WTC11 (cell line): Measurements from ENCODE around the gene GLCCI1. TPM values are rescaled to one million over a fixed set of nuclear protein-coding genes. Genes with fewer than 3 reads are reported as not detected.

Source experiments
- ATAC-seq: fragments of 200-7000 bp; cut with Tn5 transposase; 2 replicates; pipeline ENCODE4 v1.10.0; 2021; ENCODE audit warnings: mild to moderate bottlenecking, moderate library complexity
- CTCF ChIA-PET: fragments of 300-600 bp; sonication (Branson Sonifier 250); formaldehyde crosslinking; loops from one replicate; lab custom pipeline; 2021; ENCODE audit warnings: antibody characterized with exemption; lab: Charles Lee
- POLR2A ChIA-PET: fragments of 350-600 bp; sonication (Branson Sonifier 250); formaldehyde crosslinking; loops from one replicate; lab custom pipeline; 2021; ENCODE audit warnings: antibody characterized with exemption; lab: Charles Lee
- DNase-seq: peaks from one replicate; pipeline ENCODE4 v3.0.0; 2021; ENCODE audit warnings: low spot score
- H3K27ac Mint-ChIP-seq: 2 replicates; pipeline ENCODE4 v1.8.0; 2021; ENCODE audit warnings: mixed read lengths
- H3K27me3 Mint-ChIP-seq: 2 replicates; pipeline ENCODE4 v1.8.0; 2021; ENCODE audit warnings: low read depth, mild to moderate bottlenecking, moderate library complexity, mixed read lengths
- H3K36me3 Mint-ChIP-seq: 2 replicates; pipeline ENCODE4 v1.8.0; 2021; ENCODE audit warnings: mixed read lengths
- H3K4me1 Mint-ChIP-seq: 2 replicates; pipeline ENCODE4 v1.8.0; 2022; ENCODE audit warnings: mixed read lengths
- H3K4me3 Mint-ChIP-seq: 2 replicates; pipeline ENCODE4 v1.8.0; 2021; ENCODE audit warnings: mild to moderate bottlenecking, moderate library complexity, mixed read lengths
- H3K9me3 Mint-ChIP-seq: 2 replicates; pipeline ENCODE4 v1.8.0; 2021; ENCODE audit warnings: mixed read lengths
- ATF2 ChIP-seq: sonication (generic); formaldehyde crosslinking; IDR thresholded peaks from 2 replicates; pipeline ENCODE4 v1.8.1; 2022; ENCODE audit warnings: low read depth, missing genetic modification reagents, borderline replicate concordance
- ATF3 ChIP-seq: sonication (generic); formaldehyde crosslinking; conservative IDR thresholded peaks from 2 replicates; pipeline ENCODE4 v1.8.1; 2022; ENCODE audit warnings: mild to moderate bottlenecking, missing genetic modification reagents
- CREM ChIP-seq: sonication (generic); formaldehyde crosslinking; IDR thresholded peaks from 2 replicates; pipeline ENCODE4 v1.8.1; 2022; ENCODE audit warnings: mild to moderate bottlenecking, missing genetic modification reagents, moderate library complexity
- E2F1 ChIP-seq: sonication (generic); formaldehyde crosslinking; IDR thresholded peaks from 2 replicates; pipeline ENCODE4 v1.8.0; 2022; ENCODE audit warnings: mild to moderate bottlenecking, missing genetic modification reagents
- E2F5 ChIP-seq: sonication (generic); formaldehyde crosslinking; IDR thresholded peaks from 2 replicates; pipeline ENCODE4 v1.8.1; 2022; ENCODE audit warnings: mild to moderate bottlenecking, moderate library complexity, missing genetic modification reagents
- ETV6 ChIP-seq: sonication (generic); formaldehyde crosslinking; IDR thresholded peaks from 2 replicates; pipeline ENCODE4 v1.8.1; 2022; ENCODE audit warnings: mild to moderate bottlenecking, missing genetic modification reagents
- FOXP4 ChIP-seq: sonication (generic); formaldehyde crosslinking; IDR thresholded peaks from 2 replicates; pipeline ENCODE4 v1.8.0; 2022; ENCODE audit warnings: mild to moderate bottlenecking, missing genetic modification reagents
- IRF2 ChIP-seq: sonication (generic); formaldehyde crosslinking; IDR thresholded peaks from 2 replicates; pipeline ENCODE4 v1.8.0; 2022; ENCODE audit warnings: low read depth, missing genetic modification reagents, borderline replicate concordance
- MAX ChIP-seq: sonication (generic); formaldehyde crosslinking; IDR thresholded peaks from 2 replicates; pipeline ENCODE4 v1.8.0; 2022; ENCODE audit warnings: mild to moderate bottlenecking, missing genetic modification reagents
- MLX ChIP-seq: sonication (generic); formaldehyde crosslinking; IDR thresholded peaks from 2 replicates; pipeline ENCODE4 v1.8.1; 2023; ENCODE audit warnings: mild to moderate bottlenecking, missing genetic modification reagents, moderate library complexity
- MXD4 ChIP-seq: fragments of 250-450 bp; sonication (Bioruptor Pico); IDR thresholded peaks from 2 replicates; pipeline ENCODE4 v1.8.0; 2021; ENCODE audit warnings: mild to moderate bottlenecking, moderate library complexity, borderline replicate concordance
- NFYB ChIP-seq: sonication (generic); formaldehyde crosslinking; conservative IDR thresholded peaks from 2 replicates; pipeline ENCODE4 v1.8.0; 2022; ENCODE audit warnings: low read depth, missing genetic modification reagents
- OVOL2 ChIP-seq: fragments of 250-450 bp; sonication (Bioruptor Pico); IDR thresholded peaks from 2 replicates; pipeline ENCODE4 v1.9.0; 2021; ENCODE audit warnings: mild to moderate bottlenecking, borderline replicate concordance
- RELA ChIP-seq: sonication (generic); formaldehyde crosslinking; IDR thresholded peaks from 2 replicates; pipeline ENCODE4 v1.8.1; 2022; ENCODE audit warnings: missing genetic modification reagents, mild to moderate bottlenecking, borderline replicate concordance
- SMAD4 ChIP-seq: sonication (generic); formaldehyde crosslinking; IDR thresholded peaks from 2 replicates; pipeline ENCODE4 v1.8.0; 2022; ENCODE audit warnings: mild to moderate bottlenecking, missing genetic modification reagents
- SOX15 ChIP-seq: fragments of 250-450 bp; sonication (Bioruptor Pico); IDR thresholded peaks from 2 replicates; pipeline ENCODE4 v1.9.0; 2021; ENCODE audit warnings: mild to moderate bottlenecking
- STAT6 ChIP-seq: sonication (generic); formaldehyde crosslinking; conservative IDR thresholded peaks from 2 replicates; pipeline ENCODE4 v1.8.1; 2023; ENCODE audit warnings: mild to moderate bottlenecking, low read depth, missing genetic modification reagents, moderate library complexity
- USF1 ChIP-seq: sonication (generic); formaldehyde crosslinking; IDR thresholded peaks from 2 replicates; pipeline ENCODE4 v1.8.0; 2022; ENCODE audit warnings: mild to moderate bottlenecking, missing genetic modification reagents
- ZNF263 ChIP-seq: sonication (generic); formaldehyde crosslinking; IDR thresholded peaks from 2 replicates; pipeline ENCODE4 v1.8.1; 2022; ENCODE audit warnings: low read depth, mild to moderate bottlenecking, moderate library complexity, missing genetic modification reagents
- ZNF317 ChIP-seq: sonication (generic); formaldehyde crosslinking; IDR thresholded peaks from 2 replicates; pipeline ENCODE4 v1.8.1; 2023; ENCODE audit warnings: low read depth, mild to moderate bottlenecking, moderate library complexity, missing genetic modification reagents, borderline replicate concordance
- ZNF416 ChIP-seq: fragments of 250-450 bp; sonication (Bioruptor Pico); IDR thresholded peaks from 2 replicates; pipeline ENCODE4 v1.9.0; 2021; ENCODE audit warnings: mild to moderate bottlenecking, inconsistent platforms
- ZNF423 ChIP-seq: fragments of 250-450 bp; sonication (Bioruptor Pico); IDR thresholded peaks from 2 replicates; pipeline ENCODE4 v2.1.2; 2022; ENCODE audit warnings: mild to moderate bottlenecking, moderate library complexity
- ZNF512 ChIP-seq: sonication (generic); formaldehyde crosslinking; IDR thresholded peaks from 2 replicates; pipeline ENCODE4 v1.8.1; 2022; ENCODE audit warnings: missing genetic modification reagents, borderline replicate concordance
- ZNF671 ChIP-seq: fragments of 250-450 bp; sonication (Bioruptor Pico); IDR thresholded peaks from 2 replicates; pipeline ENCODE4 v1.8.0; 2021; ENCODE audit warnings: mild to moderate bottlenecking
- total RNA-seq: library from RNA; stranded (reverse); gene quantifications from 3 replicates; pipeline ENCODE4 v1.2.3, GENCODE V29; 2021

The GLCCI1 gene
- total RNA-seq, 1 experiment from 2014 or later = 23.8 TPM

- Mint-ChIP-seq H3K36me3 (no peaks in the 10 kb centered on the region), H3K9me3 (no peaks in the 10 kb centered on the region), H3K4me1 (peaks cover 17% of the 10 kb centered on the region), H3K4me3 (no peak overlapping the region), H3K27me3 (no peaks in the 10 kb centered on the region), H3K27ac (no peak overlapping the region)
- no peak for ATAC-seq
- TF ChIP-seq MLX (CRISPR knock-in tag) (no peak), SMAD4 (no peak), ATF3 (CRISPR knock-in tag) (no peak), CREM (no peak), RELA (no peak), ZNF416 (CRISPR knock-in tag) (no peak), ZNF317 (CRISPR knock-in tag) (no peak), ZNF671 (CRISPR knock-in tag) (no peak), ATF2 (CRISPR knock-in tag) (no peak), ZNF263 (no peak)
- POLR2A ChIA-PET = no interaction called here
- DNase-seq = no peak
- CTCF ChIA-PET = no interaction called here
These were observed 36.0 kb upstream of the GLCCI1 start for GRCh38 chr7:7932553-7932952.

- no peak for DNase-seq
- H3K4me3 Mint-ChIP-seq = no peak overlapping the region
These were observed 34.6 kb upstream of the GLCCI1 start for GRCh38 chr7:7933915-7934526.

More at GRCh38 chr7:7933915-7934526, 34.6 kb upstream of the GLCCI1 start:
- CTCF ChIA-PET = interaction anchor here (0.9 kb wide), 1 partner anchor 29 kb away, joined by 3 read pairs; no protein-coding TSS in a partner anchor
- Mint-ChIP-seq H3K36me3 (no peaks in the 10 kb centered on the region), H3K27ac (no peak overlapping the region)
- TF ChIP-seq ZNF423 (no peak), STAT6 (no peak), NFYB (CRISPR knock-in tag) (no peak), MAX (CRISPR knock-in tag) (no peak), SOX15 (CRISPR knock-in tag) (no peak), ZNF512 (no peak), FOXP4 (CRISPR knock-in tag) (no peak), OVOL2 (CRISPR knock-in tag) (no peak), ETV6 (CRISPR knock-in tag) (no peak), USF1 (CRISPR knock-in tag) (no peak), E2F5 (no peak), IRF2 (CRISPR knock-in tag) (no peak), E2F1 (no peak), MXD4 (CRISPR knock-in tag) (no peak)
- TF ChIP-seq, all 79 proteins: peak for 0
- POLR2A ChIA-PET = no interaction called here
- Mint-ChIP-seq H3K27me3 (no peaks in the 10 kb centered on the region), H3K4me1 (peaks cover 20% of the 10 kb centered on the region), H3K9me3 (no peaks in the 10 kb centered on the region)
- ATAC-seq = no peak; the same call in 1 of the 2 replicates
